Mesenchymal stem cell (in vitro differentiated cells and primary cell): ENCODE results near the gene TTLL1.
"Not testable (repeated sequence)": the region's sequence is repeated elsewhere in the genome, so short reads cannot be mapped to it uniquely, and the experiment has no call there.

Experiments
- DNase-seq: peaks from one replicate; pipeline ENCODE4 v3.0.0-alpha.2; 2013
- H2AFZ ChIP-seq: one replicate; pipeline ENCODE4 v1.6.1; 2013; ENCODE audit warnings: low read depth, mild to moderate bottlenecking, control low read depth, inconsistent platforms, low read length, moderate library complexity
- H2AK5ac ChIP-seq: 2 replicates; pipeline ENCODE4 v1.6.1; 2013; ENCODE audit warnings: low read length, moderate library complexity, mild to moderate bottlenecking, inconsistent platforms; ENCODE audit not compliant: severe bottlenecking
- H2BK120ac ChIP-seq: one replicate; pipeline ENCODE4 v1.6.1; 2013; ENCODE audit warnings: low read depth, mild to moderate bottlenecking, inconsistent platforms, low read length, moderate library complexity
- H2BK12ac ChIP-seq, 2 experiments: one replicate each; pipeline ENCODE4 v1.6.1; 2013; ENCODE audit warnings: inconsistent platforms in 2 of 2, low read length in 2 of 2, mild to moderate bottlenecking in 2 of 2, moderate library complexity in 2 of 2, control low read depth in 1 of 2
- H2BK15ac ChIP-seq: one replicate; pipeline ENCODE4 v1.6.1; 2013; ENCODE audit warnings: mild to moderate bottlenecking, low read depth, inconsistent platforms; ENCODE audit not compliant: poor library complexity, severe bottlenecking
- H2BK5ac ChIP-seq: 2 replicates; pipeline ENCODE4 v1.6.1; 2013; ENCODE audit warnings: low read depth, mild to moderate bottlenecking, low read length, control low read depth, inconsistent platforms; ENCODE audit not compliant: poor library complexity, severe bottlenecking
- H3K14ac ChIP-seq, 2 experiments: one replicate each; pipeline ENCODE4 v1.6.1; 2013; ENCODE audit warnings: inconsistent platforms in 2 of 2, low read length in 2 of 2, control low read depth in 1 of 2, mild to moderate bottlenecking in 1 of 2, moderate library complexity in 1 of 2
- H3K18ac ChIP-seq, 2 experiments: one replicate each; pipeline ENCODE4 v1.6.1; 2013; ENCODE audit warnings: inconsistent platforms in 2 of 2, low read length in 2 of 2, control low read depth in 1 of 2, low read depth in 1 of 2, mild to moderate bottlenecking in 1 of 2
- H3K23ac ChIP-seq, 2 experiments: one replicate each; pipeline ENCODE4 v1.6.1; 2013; ENCODE audit warnings: inconsistent platforms in 2 of 2, low read length in 2 of 2, mild to moderate bottlenecking in 2 of 2, moderate library complexity in 2 of 2, control low read depth in 1 of 2
- H3K27ac ChIP-seq: 2 replicates; pipeline ENCODE4 v1.5.1; 2013; ENCODE audit warnings: mild to moderate bottlenecking, moderate library complexity, low read length, control low read depth, inconsistent platforms; ENCODE audit not compliant: poor library complexity, severe bottlenecking
- H3K27me3 ChIP-seq, 2 experiments: 2 replicates each; pipeline versions ENCODE4 v1.6.1 to v1.7.0; 2013; ENCODE audit warnings: low read length in 2 of 2, mild to moderate bottlenecking in 2 of 2, moderate library complexity in 2 of 2, control low read depth in 1 of 2, inconsistent platforms in 1 of 2; ENCODE audit not compliant: control insufficient read depth in 1 of 2, insufficient read depth in 1 of 2
- H3K36me3 ChIP-seq, 2 experiments: 2 replicates each; pipeline versions ENCODE4 v1.6.1 to v1.7.0; 2013; ENCODE audit warnings: low read length in 2 of 2, control low read depth in 1 of 2, inconsistent platforms in 1 of 2, low read depth in 1 of 2, mild to moderate bottlenecking in 1 of 2; ENCODE audit not compliant: insufficient read depth in 2 of 2, control insufficient read depth in 1 of 2
- H3K4ac ChIP-seq, 2 experiments: one replicate each; pipeline ENCODE4 v1.6.1; 2013; ENCODE audit warnings: inconsistent platforms in 2 of 2, low read length in 2 of 2, mild to moderate bottlenecking in 2 of 2, moderate library complexity in 2 of 2, control low read depth in 1 of 2, low read depth in 1 of 2
- H3K4me1 ChIP-seq: 2 replicates; pipeline ENCODE4 v1.6.1; 2013; ENCODE audit warnings: low read depth, low read length, control low read depth; ENCODE audit not compliant: control insufficient read depth, insufficient read depth
- H3K4me2 ChIP-seq: 2 replicates; pipeline ENCODE4 v1.6.1; 2013; ENCODE audit warnings: low read length, mild to moderate bottlenecking, inconsistent platforms; ENCODE audit not compliant: poor library complexity, severe bottlenecking
- H3K4me3 ChIP-seq, 2 experiments: 2 replicates each; pipeline versions ENCODE4 v1.5.1 to v1.7.0; 2013; ENCODE audit warnings: low read length in 2 of 2, mild to moderate bottlenecking in 2 of 2, control low read depth in 1 of 2, low read depth in 1 of 2; ENCODE audit not compliant: insufficient read depth in 1 of 2
- H3K79me1 ChIP-seq: replicated peaks from 2 replicates; pipeline ENCODE4 v1.6.1; 2013; ENCODE audit warnings: mild to moderate bottlenecking, control low read depth, low read length, inconsistent platforms; ENCODE audit not compliant: poor library complexity, severe bottlenecking
- H3K9ac ChIP-seq: 2 replicates; pipeline ENCODE4 v1.7.0; 2013; ENCODE audit warnings: mild to moderate bottlenecking, low read length, moderate library complexity
- H3K9me3 ChIP-seq: 2 replicates; pipeline ENCODE4 v1.7.0; 2013; ENCODE audit warnings: mild to moderate bottlenecking, low read length; ENCODE audit not compliant: control insufficient read depth
- H4K8ac ChIP-seq: one replicate; pipeline ENCODE4 v1.6.1; 2013; ENCODE audit warnings: inconsistent platforms, mild to moderate bottlenecking, low read length, moderate library complexity
- H4K91ac ChIP-seq: one replicate; pipeline ENCODE4 v1.6.1; 2013; ENCODE audit warnings: mild to moderate bottlenecking, low read length, inconsistent platforms
- WGBS: methylation state at CpG from one replicate; pipeline ENCODE4 v1.1.7; 2013; ENCODE audit warnings: mixed read lengths; 5-methylcytosine and 5-hydroxymethylcytosine counted together

Gene TTLL1

DNA sequence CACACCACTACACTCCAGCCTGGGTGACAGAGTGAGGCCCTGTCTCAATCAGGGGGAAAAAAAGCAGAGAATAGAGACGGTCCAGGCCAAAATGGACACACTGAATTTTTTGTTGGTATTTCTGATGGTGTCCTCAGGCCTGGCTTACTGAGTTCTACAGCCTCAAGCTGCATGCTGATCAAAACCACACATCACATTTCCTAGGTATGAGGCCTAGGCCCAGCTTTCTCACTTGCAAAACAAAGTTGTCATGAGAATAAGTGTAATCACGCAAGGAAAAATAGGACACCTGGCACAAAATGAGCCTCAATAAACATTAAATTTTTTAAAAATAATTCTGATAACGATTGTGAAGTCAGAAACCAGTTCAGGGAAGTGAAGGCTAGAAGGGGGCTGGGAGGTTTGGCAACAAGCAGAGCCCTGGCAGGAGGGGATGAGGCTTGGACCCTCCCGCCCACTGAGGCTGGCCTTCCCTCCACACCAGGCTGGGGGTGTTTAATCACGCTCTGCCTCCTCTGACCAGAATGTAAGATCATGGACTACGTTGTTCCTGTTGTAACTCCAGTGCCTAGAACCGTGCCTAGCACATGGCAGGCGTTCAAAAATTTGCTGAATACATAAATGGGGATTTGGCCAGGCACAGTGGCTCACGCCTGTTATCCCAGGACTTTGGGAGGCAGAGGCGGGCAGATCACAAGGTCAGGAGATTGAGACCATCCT lies 92.4 kb downstream of the TTLL1 start:
- Histone ChIP-seq H3K18ac (peak overlapping the region; percentile 46 to 84), H2BK12ac (peak overlapping the region; percentile 59 to 89), H3K23ac (no peak overlapping the region), H4K91ac (peak overlapping the region; percentile 84), H3K9me3 (no peaks in the 10 kb centered on the region), H2BK120ac (peak overlapping the region; percentile 36), H2AK5ac (peak overlapping the region; percentile 51), H2AFZ (no peak overlapping the region), H3K4me1 (peaks cover 40% of the 10 kb centered on the region), H2BK5ac (no peak overlapping the region), H4K8ac (peak overlapping the region; percentile 84), H3K9ac (peak overlapping the region; percentile 18), H3K27ac (no peak overlapping the region), H3K4me3 (no peak overlapping the region), H3K79me1 (peaks cover 8% of the 10 kb centered on the region), H3K14ac (no peak overlapping the region), H3K4me2 (no peak overlapping the region), H3K36me3 (peaks cover 0 to 7% of the 10 kb centered on the region in 2 experiments), H3K27me3 (no peaks in the 10 kb centered on the region), H3K4ac (peak overlapping the region in 1 of 2 experiments; percentile 37), H2BK15ac (peak overlapping the region; percentile 77)
- 92% methylated on average over 9 of the region's 10 CpGs for WGBS
- DNase-seq: no peak

DNA sequence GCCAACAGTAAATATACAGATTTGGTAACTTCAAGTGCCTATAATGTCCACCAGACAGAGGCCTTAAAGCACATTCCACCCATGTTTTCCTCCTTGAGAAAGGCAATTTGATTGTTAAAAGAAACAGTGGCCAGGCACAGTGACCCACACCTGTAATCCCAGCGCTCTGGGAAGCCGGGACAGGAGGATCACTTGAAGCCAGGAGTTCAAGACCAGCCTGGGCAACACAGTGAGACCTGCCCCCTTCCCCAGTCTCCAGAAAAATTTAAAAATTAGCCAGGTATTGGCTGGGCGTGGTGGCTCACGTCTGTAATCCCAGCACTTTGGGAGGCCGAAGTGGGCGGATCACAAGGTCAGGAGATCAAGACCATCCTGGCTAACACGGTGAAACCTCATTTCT lies 93.5 kb downstream of the TTLL1 start:
- Histone ChIP-seq H3K4me1 (peaks cover 31% of the 10 kb centered on the region), H3K27ac (peak overlapping the region; percentile 91), H2BK12ac (peak overlapping the region; percentile 22 to 81), H3K9ac (peak overlapping the region; percentile 81), H2AK5ac (peak overlapping the region; percentile 60), H3K4me3 (peak overlapping the region in 1 of 2 experiments; percentile 65)
- not testable (repeated sequence) for H3K36me3 ChIP-seq, H3K4me2 ChIP-seq, H2AFZ ChIP-seq, H4K91ac ChIP-seq, H3K23ac ChIP-seq, H3K79me1 ChIP-seq, DNase-seq, H3K27me3 ChIP-seq, H4K8ac ChIP-seq, H3K18ac ChIP-seq, H3K4ac ChIP-seq, H2BK5ac ChIP-seq, H3K9me3 ChIP-seq, H2BK120ac ChIP-seq, H3K14ac ChIP-seq, H2BK15ac ChIP-seq
- WGBS: 86% methylated on average over 6 of the region's 7 CpGs

- peak; percentile 96 for DNase-seq
- peak overlapping the region; percentile 5 to 40 for H3K4ac ChIP-seq
- no peaks in the 10 kb centered on the region for H3K27me3 ChIP-seq
- H4K91ac ChIP-seq: peak overlapping the region; percentile 14
- H4K8ac ChIP-seq: peak overlapping the region; percentile 74
- peaks cover 0 to 7% of the 10 kb centered on the region in 2 experiments for H3K36me3 ChIP-seq
- peak overlapping the region; percentile 91 for H3K27ac ChIP-seq
- H3K14ac ChIP-seq: peak overlapping the region in 1 of 2 experiments; percentile 68
- peak overlapping the region; percentile 9 to 81 for H3K18ac ChIP-seq
- no peak overlapping the region for H3K23ac ChIP-seq
- WGBS: 27% methylated on average over 9 of the region's 9 CpGs
- peak overlapping the region; percentile 58 for H2BK120ac ChIP-seq
- H2AFZ ChIP-seq: no peak overlapping the region
- peak overlapping the region; percentile 29 to 65 for H2BK12ac ChIP-seq
- peak overlapping the region in 1 of 2 experiments; percentile 65 for H3K4me3 ChIP-seq
- H2BK15ac ChIP-seq: no peak overlapping the region
- H3K9me3 ChIP-seq: no peaks in the 10 kb centered on the region
- no peak overlapping the region for H2BK5ac ChIP-seq
- peak overlapping the region; percentile 3 for H3K4me2 ChIP-seq
- H2AK5ac ChIP-seq: no peak overlapping the region
- peak overlapping the region; percentile 81 for H3K9ac ChIP-seq
- H3K79me1 ChIP-seq: peaks cover 8% of the 10 kb centered on the region
- peaks cover 33% of the 10 kb centered on the region for H3K4me1 ChIP-seq
Observed at GRCh38 chr22:42994917-42995562, 94.2 kb downstream of the TTLL1 start.

DNA sequence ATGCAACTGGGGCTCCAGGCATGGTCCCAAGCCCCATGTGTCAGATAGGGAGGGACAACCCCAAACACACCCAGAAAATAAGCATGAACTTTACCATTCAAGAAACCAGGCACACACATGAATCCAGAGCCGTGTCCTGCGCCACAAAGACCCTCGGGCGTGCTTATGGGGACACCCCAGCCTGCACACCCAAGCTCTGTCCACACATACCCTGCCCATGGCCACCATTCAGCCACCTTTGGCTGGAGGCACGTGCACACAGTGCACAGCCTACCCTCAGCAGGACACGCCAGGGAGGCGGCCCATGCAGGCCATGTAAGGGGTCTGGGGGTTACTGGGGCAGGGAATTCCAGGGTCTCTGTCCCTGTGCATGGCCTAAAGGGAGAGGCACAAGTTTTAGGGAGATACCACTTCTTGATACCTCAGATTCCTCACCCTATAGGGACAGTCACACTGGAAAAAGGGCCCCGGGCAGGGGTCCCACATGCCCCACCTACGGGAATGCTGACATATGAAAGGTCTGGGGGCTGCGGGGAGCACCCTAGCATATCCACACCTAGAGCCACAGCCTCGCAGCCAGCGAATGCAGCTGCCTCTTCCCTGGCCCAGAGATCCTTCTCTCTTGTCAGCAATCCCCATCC lies 94.8 kb downstream of the TTLL1 start:
- H3K4me3 ChIP-seq: peak overlapping the region in 1 of 2 experiments; percentile 65
- WGBS: 97% methylated on average over 12 of the region's 12 CpGs

More for the DNA sequence above, 94.8 kb downstream of the TTLL1 start:
- peak overlapping the region; percentile 81 for H3K9ac ChIP-seq
- H2BK5ac ChIP-seq: no peak overlapping the region
- H2BK12ac ChIP-seq: peak overlapping the region; percentile 29 to 65
- H2AFZ ChIP-seq: no peak overlapping the region
- H2AK5ac ChIP-seq: no peak overlapping the region
- peaks cover 29% of the 10 kb centered on the region for H3K4me1 ChIP-seq
- H3K18ac ChIP-seq: peak overlapping the region; percentile 9 to 81
- H3K4ac ChIP-seq: peak overlapping the region; percentile 7 to 54
- peaks cover 0 to 7% of the 10 kb centered on the region in 2 experiments for H3K36me3 ChIP-seq
- peak overlapping the region; percentile 74 for H4K8ac ChIP-seq
- H2BK120ac ChIP-seq: peak overlapping the region; percentile 58
- peak overlapping the region; percentile 3 for H3K4me2 ChIP-seq
- H4K91ac ChIP-seq: peak overlapping the region; percentile 76
- peak overlapping the region in 1 of 2 experiments; percentile 78 for H3K14ac ChIP-seq
- H2BK15ac ChIP-seq: no peak overlapping the region
- H3K79me1 ChIP-seq: peaks cover 8% of the 10 kb centered on the region
- peak overlapping the region; percentile 91 for H3K27ac ChIP-seq
- H3K23ac ChIP-seq: peak overlapping the region in 1 of 2 experiments; percentile 16
- H3K9me3 ChIP-seq: no peaks in the 10 kb centered on the region
- H3K27me3 ChIP-seq: no peaks in the 10 kb centered on the region
- no peak for DNase-seq
